ENCODE data around the gene CDC42EP4. TPM values are rescaled to one million over a fixed set of nuclear protein-coding genes. Genes with fewer than 3 reads are reported as not detected.

The CDC42EP4 gene
- total RNA-seq, 1 experiment from 2014 or later, result 11.0 TPM

- POLR2A ChIA-PET, result interaction anchor here (0.8 to 1.9 kb wide), 6 partner anchors 11 to 64 kb away, joined by 3 to 7 read pairs (median 4); partner anchors contain the start of gene CDC42EP4
- intact Hi-C loops (cut with micrococcal nuclease), result no loop called here
- BruUV-seq (replicated peaks), result no TSS peak
- peaks cover 9% of the 10 kb centered on the region for H3K4me1 Mint-ChIP-seq (ENCODE audit: insufficient read depth, unreplicated experiment)
- no peak overlapping the region for H3K4me3 Mint-ChIP-seq (ENCODE audit: unreplicated experiment)
- no peak for DNase-seq (ENCODE audit: unreplicated experiment)
- no peaks in the 10 kb centered on the region for H3K27me3 Mint-ChIP-seq (ENCODE audit: insufficient read depth, unreplicated experiment)
- H3K27ac Mint-ChIP-seq (ENCODE audit: low read depth, unreplicated experiment), result no peak overlapping the region
- peaks cover 12% of the 10 kb centered on the region for H3K36me3 Mint-ChIP-seq (ENCODE audit: insufficient read depth, unreplicated experiment)
- no peaks in the 10 kb centered on the region for H3K9me3 Mint-ChIP-seq (ENCODE audit: unreplicated experiment)
- CTCF ChIA-PET, result interaction anchor here (0.6 to 1.6 kb wide), 5 partner anchors 10 to 536 kb away, joined by 3 to 8 read pairs (median 4); no protein-coding TSS in a partner anchor
- TF ChIP-seq, protein P1, sequence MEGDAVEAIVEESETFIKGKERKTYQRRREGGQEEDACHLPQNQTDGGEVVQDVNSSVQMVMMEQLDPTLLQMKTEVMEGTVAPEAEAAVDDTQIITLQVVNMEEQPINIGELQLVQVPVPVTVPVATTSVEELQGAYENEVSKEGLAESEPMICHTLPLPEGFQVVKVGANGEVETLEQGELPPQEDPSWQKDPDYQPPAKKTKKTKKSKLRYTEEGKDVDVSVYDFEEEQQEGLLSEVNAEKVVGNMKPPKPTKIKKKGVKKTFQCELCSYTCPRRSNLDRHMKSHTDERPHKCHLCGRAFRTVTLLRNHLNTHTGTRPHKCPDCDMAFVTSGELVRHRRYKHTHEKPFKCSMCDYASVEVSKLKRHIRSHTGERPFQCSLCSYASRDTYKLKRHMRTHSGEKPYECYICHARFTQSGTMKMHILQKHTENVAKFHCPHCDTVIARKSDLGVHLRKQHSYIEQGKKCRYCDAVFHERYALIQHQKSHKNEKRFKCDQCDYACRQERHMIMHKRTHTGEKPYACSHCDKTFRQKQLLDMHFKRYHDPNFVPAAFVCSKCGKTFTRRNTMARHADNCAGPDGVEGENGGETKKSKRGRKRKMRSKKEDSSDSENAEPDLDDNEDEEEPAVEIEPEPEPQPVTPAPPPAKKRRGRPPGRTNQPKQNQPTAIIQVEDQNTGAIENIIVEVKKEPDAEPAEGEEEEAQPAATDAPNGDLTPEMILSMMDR (IDR thresholded peaks at IDR 0.05; ENCODE audit: unreplicated experiment), result no peak
Observed at GRCh38 chr17:73278049-73278464, 33.7 kb downstream of the CDC42EP4 start.

DNA sequence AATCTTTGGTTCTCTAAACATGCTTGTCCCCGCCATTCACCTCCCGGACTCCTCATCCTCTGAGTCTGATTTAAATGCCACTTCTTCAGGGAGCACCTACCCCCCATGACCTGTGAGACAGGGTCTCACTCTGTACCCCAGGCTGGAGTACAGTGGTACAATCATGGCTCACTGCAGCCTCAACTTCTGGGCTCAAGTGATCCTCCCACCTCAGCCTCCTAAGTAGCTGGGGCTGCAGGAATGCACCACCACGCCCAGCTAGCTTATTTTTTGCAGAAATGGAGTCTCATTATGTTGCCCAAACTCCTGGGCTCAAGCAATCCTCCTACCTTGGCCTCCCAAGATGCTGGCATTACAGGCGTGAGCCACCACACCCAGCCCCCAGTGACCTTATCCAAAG lies 37.3 kb downstream of the CDC42EP4 start:
- Mint-ChIP-seq H3K27me3 (ENCODE audit: insufficient read depth, unreplicated experiment) (no peaks in the 10 kb centered on the region), H3K36me3 (ENCODE audit: insufficient read depth, unreplicated experiment) (no peaks in the 10 kb centered on the region), H3K4me3 (ENCODE audit: unreplicated experiment) (no peak overlapping the region), H3K4me1 (ENCODE audit: insufficient read depth, unreplicated experiment) (peaks cover 9% of the 10 kb centered on the region), H3K27ac (ENCODE audit: low read depth, unreplicated experiment) (no peak overlapping the region), H3K9me3 (ENCODE audit: unreplicated experiment) (no peaks in the 10 kb centered on the region)
- TF ChIP-seq, protein P1 (IDR thresholded peaks at IDR 0.05; ENCODE audit: unreplicated experiment), result no peak
- BruUV-seq (replicated peaks), result no TSS peak
- ChIA-PET CTCF (interaction anchor here (0.6 to 1.0 kb wide), 2 partner anchors 19 to 51 kb away, joined by 3 read pairs; no protein-coding TSS in a partner anchor), POLR2A (no interaction called here)
- DNase-seq (ENCODE audit: unreplicated experiment), result no peak
- intact Hi-C loops (cut with micrococcal nuclease), result no loop called here

DNA sequence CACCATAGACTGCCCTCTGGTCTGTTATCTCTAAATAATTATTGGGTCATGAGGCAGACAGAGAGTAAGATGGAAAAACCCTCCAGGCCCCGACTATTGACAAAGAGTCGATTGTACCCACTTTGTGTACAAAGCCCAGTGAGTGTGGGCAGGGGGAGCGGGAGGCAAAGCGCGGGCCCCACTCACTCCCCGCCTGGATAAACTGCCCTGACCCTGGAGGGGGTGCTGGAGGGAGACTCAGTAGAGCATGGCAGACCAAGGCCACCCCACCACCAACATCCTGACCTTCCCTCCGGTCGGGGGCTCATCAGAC lies 38.9 kb downstream of the CDC42EP4 start:
- Mint-ChIP-seq H3K4me3 (ENCODE audit: unreplicated experiment) (no peak overlapping the region), H3K27me3 (ENCODE audit: insufficient read depth, unreplicated experiment) (no peaks in the 10 kb centered on the region), H3K4me1 (ENCODE audit: insufficient read depth, unreplicated experiment) (no peaks in the 10 kb centered on the region), H3K9me3 (ENCODE audit: unreplicated experiment) (no peaks in the 10 kb centered on the region), H3K27ac (ENCODE audit: low read depth, unreplicated experiment) (no peak overlapping the region), H3K36me3 (ENCODE audit: insufficient read depth, unreplicated experiment) (no peaks in the 10 kb centered on the region)
- ChIA-PET CTCF (no interaction called here), POLR2A (interaction anchor here (0.6 kb wide), 1 partner anchor 1461 kb away, joined by 5 read pairs; no protein-coding TSS in a partner anchor)
- BruUV-seq (replicated peaks), result no TSS peak
- intact Hi-C loops (cut with micrococcal nuclease), result no loop called here
- TF ChIP-seq, protein P1 (IDR thresholded peaks at IDR 0.05; ENCODE audit: unreplicated experiment), result no peak
- DNase-seq (ENCODE audit: unreplicated experiment), result no peak

- Mint-ChIP-seq H3K27ac (ENCODE audit: low read depth, unreplicated experiment) (no peak overlapping the region), H3K9me3 (ENCODE audit: unreplicated experiment) (no peaks in the 10 kb centered on the region), H3K36me3 (ENCODE audit: insufficient read depth, unreplicated experiment) (no peaks in the 10 kb centered on the region), H3K27me3 (ENCODE audit: insufficient read depth, unreplicated experiment) (no peaks in the 10 kb centered on the region), H3K4me3 (ENCODE audit: unreplicated experiment) (no peak overlapping the region), H3K4me1 (ENCODE audit: insufficient read depth, unreplicated experiment) (no peaks in the 10 kb centered on the region)
- DNase-seq (ENCODE audit: unreplicated experiment), result peak; percentile 52
- intact Hi-C loops (cut with micrococcal nuclease), result no loop called here
- BruUV-seq (replicated peaks), result no TSS peak
- CTCF ChIA-PET, result interaction anchor here (1.1 to 2.6 kb wide), 2 partner anchors 16 to 99 kb away, joined by 3 to 15 read pairs; no protein-coding TSS in a partner anchor
- POLR2A ChIA-PET, result interaction anchor here (1.0 kb wide), 1 partner anchor 99 kb away, joined by 3 read pairs; no protein-coding TSS in a partner anchor
- TF ChIP-seq, protein P1 (IDR thresholded peaks at IDR 0.05; ENCODE audit: unreplicated experiment), result no peak
Observed at GRCh38 chr17:73271072-73271471, 40.7 kb downstream of the CDC42EP4 start.

All from MCF 10A (cell line).